Gastrocnemius medialis (tissue), 4 donors: ENCODE measurements around the gene ATXN1. TPM values are rescaled to one million over a fixed set of nuclear protein-coding genes. Genes with fewer than 3 reads are reported as not detected.
A peak's percentile ranks its signal among the peaks of the same experiment; 100 is the strongest.
"Not testable (repeated sequence)": the region's sequence is repeated elsewhere in the genome, so short reads cannot be mapped to it uniquely, and the experiment has no call there.

Source experiments
- ATAC-seq, 2 donors: fragments of 150-250 bp; one replicate each; pipeline ENCODE4 v1.9.1; 2016
- DNase-seq, 2 donors: peaks; one replicate each; pipeline ENCODE4 v3.0.0-alpha.2; 2019
- H3K27ac ChIP-seq, 4 donors: fragments of 200-600 bp; sonication (generic); 1 replicate in 1 of 4; 2 replicates in 3 of 4; pipeline ENCODE4 v1.5.1; 2016 to 2018; ENCODE audit warnings: mild to moderate bottlenecking in 2 of 4, moderate library complexity in 1 of 4
- H3K27me3 ChIP-seq, 3 donors: fragments of 200-600 bp; sonication (generic) in 2 of 3; 1 replicate in 1 of 3; 2 replicates in 2 of 3; pipeline versions ENCODE4 v1.5.1 to v1.6.0; 2016 to 2019; ENCODE audit warnings: mild to moderate bottlenecking in 1 of 3, moderate library complexity in 1 of 3
- H3K36me3 ChIP-seq, 2 donors: fragments of 200-600 bp; sonication (generic) in 1 of 2; one replicate each; pipeline ENCODE4 v1.5.1; 2017 to 2018
- H3K4me1 ChIP-seq, 2 donors: fragments of 200-600 bp; sonication (generic) in 1 of 2; one replicate each; pipeline ENCODE4 v1.5.1; 2016 to 2017; ENCODE audit warnings: mild to moderate bottlenecking in 2 of 2
- H3K4me3 ChIP-seq, 4 donors: fragments of 200-600 bp; sonication (generic) in 3 of 4; 1 replicate in 1 of 4; 2 replicates in 3 of 4; pipeline ENCODE4 v1.5.1; 2016 to 2019; ENCODE audit warnings: mild to moderate bottlenecking in 2 of 4
- H3K9me3 ChIP-seq, 3 donors: fragments of 200-600 bp; sonication (generic) in 2 of 3; 1 replicate in 1 of 3; 2 replicates in 2 of 3; pipeline ENCODE4 v1.5.1; 2016 to 2019
- POLR2A ChIP-seq, 2 donors: fragments of 450-650 bp; IDR thresholded peaks; one replicate each; pipeline ENCODE4 v1.6.1; 2017; ENCODE audit warnings: antibody characterized with exemption in 2 of 2, mild to moderate bottlenecking in 2 of 2, moderate library complexity in 2 of 2
- in situ Hi-C, 4 donors: fragments of 200-750 bp; cut with MboI; loops; one replicate each; pipeline versions ENCODE4 v1.15.0 to v1.8.0; 2017; ENCODE audit warnings: low sequenced_read_pairs in 4 of 4
- intact Hi-C: fragments of 100-400 bp; cut with DNase I; formaldehyde crosslinking; loops from one replicate; pipeline ENCODE4 v1.15.1; 2023; ENCODE audit warnings: low total_unique reads
- total RNA-seq, 4 donors: library from RNA; depleted of rRNA; stranded (reverse); fragments of >200 nt; gene quantifications; one replicate each; pipeline versions ENCODE4 v1.1.0 to v1.2.3, GENCODE V29; 2016
- TF ChIP-seq, protein P1 (sequence below), 5 experiments: fragments of 450-650 bp in 3 of 5; fragments of 200-600 bp in 2 of 5; sonication (generic) in 2 of 5; IDR thresholded peaks in 4 of 5; conservative IDR thresholded peaks in 1 of 5; 1 replicate in 4 of 5; 2 replicates in 1 of 5; pipeline ENCODE4 v1.5.1; 2016 to 2019; ENCODE audit warnings: antibody characterized with exemption in 5 of 5, mild to moderate bottlenecking in 3 of 5, moderate library complexity in 3 of 5

Gene ATXN1
- total RNA-seq, 4 donors from 2014 or later, result 21.8 to 42.9 (median 33.1) TPM

GRCh38 chr6:16632101-16632500, 129.2 kb downstream of the ATXN1 start:
- DNase-seq (no peak), ATAC-seq (peak in 1 of 2 donors; percentile 38)
- in situ Hi-C loops (no loop called here), intact Hi-C loops (no loop called here)
- no peak overlapping the region for H3K4me3 ChIP-seq
- H3K36me3 ChIP-seq, result no peaks in the 10 kb centered on the region
- no peak overlapping the region for H3K27ac ChIP-seq
- TF ChIP-seq POLR2A (IDR thresholded peaks at IDR 0.05), result no peak
- TF ChIP-seq, protein P1, sequence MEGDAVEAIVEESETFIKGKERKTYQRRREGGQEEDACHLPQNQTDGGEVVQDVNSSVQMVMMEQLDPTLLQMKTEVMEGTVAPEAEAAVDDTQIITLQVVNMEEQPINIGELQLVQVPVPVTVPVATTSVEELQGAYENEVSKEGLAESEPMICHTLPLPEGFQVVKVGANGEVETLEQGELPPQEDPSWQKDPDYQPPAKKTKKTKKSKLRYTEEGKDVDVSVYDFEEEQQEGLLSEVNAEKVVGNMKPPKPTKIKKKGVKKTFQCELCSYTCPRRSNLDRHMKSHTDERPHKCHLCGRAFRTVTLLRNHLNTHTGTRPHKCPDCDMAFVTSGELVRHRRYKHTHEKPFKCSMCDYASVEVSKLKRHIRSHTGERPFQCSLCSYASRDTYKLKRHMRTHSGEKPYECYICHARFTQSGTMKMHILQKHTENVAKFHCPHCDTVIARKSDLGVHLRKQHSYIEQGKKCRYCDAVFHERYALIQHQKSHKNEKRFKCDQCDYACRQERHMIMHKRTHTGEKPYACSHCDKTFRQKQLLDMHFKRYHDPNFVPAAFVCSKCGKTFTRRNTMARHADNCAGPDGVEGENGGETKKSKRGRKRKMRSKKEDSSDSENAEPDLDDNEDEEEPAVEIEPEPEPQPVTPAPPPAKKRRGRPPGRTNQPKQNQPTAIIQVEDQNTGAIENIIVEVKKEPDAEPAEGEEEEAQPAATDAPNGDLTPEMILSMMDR (IDR thresholded peaks at IDR 0.05 in 4 of 5, conservative IDR thresholded peaks at IDR 0.05 in 1 of 5), result no peak
- peaks cover 9 to 15% of the 10 kb centered on the region in 2 donors for H3K4me1 ChIP-seq
- H3K9me3 ChIP-seq, result no peaks in the 10 kb centered on the region
- H3K27me3 ChIP-seq, result no peaks in the 10 kb centered on the region

DNA sequence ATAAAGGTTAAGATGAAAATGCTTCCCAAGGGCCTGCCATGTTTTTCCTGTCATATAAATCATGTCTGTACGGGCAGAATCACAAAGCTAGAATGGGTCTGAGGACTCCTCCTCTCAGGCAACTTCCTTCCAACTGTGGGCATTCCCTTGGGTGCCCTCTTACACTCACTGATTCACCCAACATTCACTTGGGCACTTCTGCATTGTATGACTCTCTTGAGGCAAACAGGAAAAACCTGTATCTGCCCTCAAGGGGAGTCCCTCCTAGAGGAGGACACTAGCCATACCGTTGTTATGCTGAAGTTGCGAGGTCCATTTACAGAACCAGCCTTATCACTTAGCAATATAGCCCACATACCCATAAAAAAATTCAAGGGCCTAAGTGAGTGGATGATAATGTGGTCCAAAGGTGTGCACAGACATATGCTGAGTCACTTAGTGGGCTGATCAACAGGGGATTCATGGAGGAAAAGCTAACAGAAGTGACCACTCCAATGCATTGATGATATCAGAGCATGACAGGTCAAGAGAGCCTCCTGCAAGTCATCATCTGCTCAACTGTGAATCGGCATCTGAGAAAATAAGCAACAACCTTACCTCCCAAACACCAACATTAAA, 131.1 kb downstream of the ATXN1 start:
- in situ Hi-C loops, result no loop called here

GRCh38 chr6:16628580-16628979, 132.7 kb downstream of the ATXN1 start:
- H3K36me3 ChIP-seq, H3K27ac ChIP-seq, intact Hi-C loops, ATAC-seq, H3K27me3 ChIP-seq, H3K4me3 ChIP-seq, DNase-seq, in situ Hi-C loops, H3K9me3 ChIP-seq: not testable (repeated sequence)
- peaks cover 3 to 13% of the 10 kb centered on the region in 2 donors for H3K4me1 ChIP-seq

More for the DNA sequence above, 131.1 kb downstream of the ATXN1 start:
- H3K4me3 ChIP-seq, result no peak overlapping the region
- ATAC-seq (no peak), DNase-seq (no peak)
- no peaks in the 10 kb centered on the region for H3K27me3 ChIP-seq
- no peaks in the 10 kb centered on the region for H3K9me3 ChIP-seq
- intact Hi-C loops, result no loop called here
- TF ChIP-seq, protein P1 (IDR thresholded peaks at IDR 0.05 in 4 of 5, conservative IDR thresholded peaks at IDR 0.05 in 1 of 5), result no peak
- no peak for TF ChIP-seq POLR2A (IDR thresholded peaks at IDR 0.05)
- H3K27ac ChIP-seq, result no peak overlapping the region
- no peaks in the 10 kb centered on the region for H3K36me3 ChIP-seq
- H3K4me1 ChIP-seq, result peaks cover 3 to 13% of the 10 kb centered on the region in 2 donors

- Histone ChIP-seq H3K27me3 (no peaks in the 10 kb centered on the region), H3K4me3 (no peak overlapping the region), H3K9me3 (no peaks in the 10 kb centered on the region), H3K4me1 (peaks cover 11 to 23% of the 10 kb centered on the region in 2 donors), H3K36me3 (no peaks in the 10 kb centered on the region), H3K27ac (peak overlapping the region in 1 of 4 donors; percentile 23)
- no peak for TF ChIP-seq POLR2A (IDR thresholded peaks at IDR 0.05)
- TF ChIP-seq, protein P1 (IDR thresholded peaks at IDR 0.05 in 4 of 5, conservative IDR thresholded peaks at IDR 0.05 in 1 of 5), result no peak
- in situ Hi-C loops (no loop called here), intact Hi-C loops (no loop called here)
- peak in 1 of 2 donors; percentile 71 for ATAC-seq
- DNase-seq, result peak in 1 of 2 donors; percentile 51
These were observed 134.6 kb downstream of the ATXN1 start for GRCh38 chr6:16626650-16627049.

DNA sequence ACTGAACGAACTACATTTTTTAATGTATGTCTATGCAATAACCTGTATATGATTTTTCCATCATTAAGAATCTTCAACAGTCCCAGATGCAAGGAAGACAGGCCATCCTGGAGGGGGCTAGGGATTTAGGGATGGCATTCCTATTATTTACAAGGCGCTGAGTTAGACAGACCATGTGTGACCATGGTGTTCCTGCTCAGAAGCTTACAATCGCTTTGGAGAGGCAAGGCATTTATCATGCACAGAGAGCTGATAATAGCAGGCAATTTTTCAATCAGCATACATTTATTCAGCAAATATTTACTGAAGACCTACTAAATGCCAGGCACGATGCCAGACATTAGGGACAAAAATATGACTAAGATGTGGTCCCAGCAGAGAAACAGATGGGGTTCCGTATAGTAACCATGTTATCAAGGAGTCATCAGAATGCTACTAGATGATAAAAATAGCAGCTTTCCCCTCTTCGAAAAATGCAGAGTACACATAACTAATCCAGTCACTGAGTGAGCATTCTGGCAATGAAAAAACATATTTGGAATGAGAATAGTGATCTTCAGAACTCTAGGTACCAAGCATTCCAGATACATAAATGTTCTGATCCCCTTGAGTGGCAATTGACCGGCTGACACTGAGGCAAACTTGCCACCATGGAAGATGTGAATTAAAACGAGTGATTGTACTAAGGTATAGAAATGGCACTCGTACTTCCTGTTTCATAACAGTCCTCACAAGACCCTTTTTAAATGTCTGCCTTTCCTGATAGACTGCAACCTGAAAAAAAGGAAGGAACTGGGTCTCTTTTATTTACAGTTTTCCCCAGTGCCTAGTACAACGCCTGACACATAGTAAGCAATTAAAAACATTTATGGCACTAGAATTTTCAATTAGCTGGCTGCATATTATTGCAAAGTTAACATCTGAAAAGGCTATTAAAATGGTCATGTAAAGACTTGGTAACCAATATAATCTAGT, 135.7 kb downstream of the ATXN1 start:
- no peaks in the 10 kb centered on the region for H3K27me3 ChIP-seq
- ATAC-seq (no peak), DNase-seq (no peak)
- H3K9me3 ChIP-seq, result no peaks in the 10 kb centered on the region
- no peaks in the 10 kb centered on the region for H3K36me3 ChIP-seq
- TF ChIP-seq, protein P1 (IDR thresholded peaks at IDR 0.05 in 4 of 5, conservative IDR thresholded peaks at IDR 0.05 in 1 of 5), result no peak
- TF ChIP-seq POLR2A (IDR thresholded peaks at IDR 0.05), result no peak
- H3K4me3 ChIP-seq, result no peak overlapping the region
- peaks cover 11 to 23% of the 10 kb centered on the region in 2 donors for H3K4me1 ChIP-seq
- in situ Hi-C loops (no loop called here), intact Hi-C loops (no loop called here)
- no peak overlapping the region for H3K27ac ChIP-seq
